22Rv1 (cell line): ENCODE data around the gene ASTN1.

Experiments
- ZFX ChIP-seq: fragments of 450-650 bp; IDR thresholded peaks from 2 replicates; pipeline ENCODE4 v1.6.1; 2017; ENCODE audit warnings: antibody characterized with exemption, borderline replicate concordance
- TF ChIP-seq, protein P1 (sequence below): fragments of 450-650 bp; IDR thresholded peaks from 2 replicates; pipeline ENCODE4 v1.5.1; 2017; ENCODE audit warnings: mild to moderate bottlenecking

DNA sequence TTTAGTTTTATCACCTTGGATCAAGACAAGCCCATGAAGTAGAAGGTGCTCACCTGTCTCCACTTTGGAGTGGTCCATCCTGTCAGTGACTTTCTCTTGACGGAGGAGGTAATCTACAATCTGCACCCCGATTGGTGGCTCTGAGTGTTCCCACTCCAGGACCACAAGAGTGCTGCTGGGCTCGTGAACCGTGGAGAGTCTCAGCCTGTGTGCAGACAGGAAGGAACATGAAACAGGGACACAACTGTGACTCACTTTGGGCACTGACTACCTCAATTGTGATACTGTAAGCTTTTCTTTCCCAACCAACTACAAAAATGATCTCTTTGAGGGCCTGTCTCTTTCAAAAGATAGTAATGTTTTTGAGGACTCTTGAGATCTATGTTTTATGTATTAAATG, 280.2 kb downstream of the ASTN1 start:
- TF ChIP-seq, protein P1, sequence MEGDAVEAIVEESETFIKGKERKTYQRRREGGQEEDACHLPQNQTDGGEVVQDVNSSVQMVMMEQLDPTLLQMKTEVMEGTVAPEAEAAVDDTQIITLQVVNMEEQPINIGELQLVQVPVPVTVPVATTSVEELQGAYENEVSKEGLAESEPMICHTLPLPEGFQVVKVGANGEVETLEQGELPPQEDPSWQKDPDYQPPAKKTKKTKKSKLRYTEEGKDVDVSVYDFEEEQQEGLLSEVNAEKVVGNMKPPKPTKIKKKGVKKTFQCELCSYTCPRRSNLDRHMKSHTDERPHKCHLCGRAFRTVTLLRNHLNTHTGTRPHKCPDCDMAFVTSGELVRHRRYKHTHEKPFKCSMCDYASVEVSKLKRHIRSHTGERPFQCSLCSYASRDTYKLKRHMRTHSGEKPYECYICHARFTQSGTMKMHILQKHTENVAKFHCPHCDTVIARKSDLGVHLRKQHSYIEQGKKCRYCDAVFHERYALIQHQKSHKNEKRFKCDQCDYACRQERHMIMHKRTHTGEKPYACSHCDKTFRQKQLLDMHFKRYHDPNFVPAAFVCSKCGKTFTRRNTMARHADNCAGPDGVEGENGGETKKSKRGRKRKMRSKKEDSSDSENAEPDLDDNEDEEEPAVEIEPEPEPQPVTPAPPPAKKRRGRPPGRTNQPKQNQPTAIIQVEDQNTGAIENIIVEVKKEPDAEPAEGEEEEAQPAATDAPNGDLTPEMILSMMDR: no peak
- TF ChIP-seq ZFX: no peak
